Kidney tubule cell (primary cell): ENCODE data around the gene LENG1.

ENCODE experiments used
- DNase-seq: peaks from one replicate; pipeline ENCODE4 v3.0.0-alpha.2; 2018; ENCODE audit warnings: low spot score

LENG1 gene

DNA sequence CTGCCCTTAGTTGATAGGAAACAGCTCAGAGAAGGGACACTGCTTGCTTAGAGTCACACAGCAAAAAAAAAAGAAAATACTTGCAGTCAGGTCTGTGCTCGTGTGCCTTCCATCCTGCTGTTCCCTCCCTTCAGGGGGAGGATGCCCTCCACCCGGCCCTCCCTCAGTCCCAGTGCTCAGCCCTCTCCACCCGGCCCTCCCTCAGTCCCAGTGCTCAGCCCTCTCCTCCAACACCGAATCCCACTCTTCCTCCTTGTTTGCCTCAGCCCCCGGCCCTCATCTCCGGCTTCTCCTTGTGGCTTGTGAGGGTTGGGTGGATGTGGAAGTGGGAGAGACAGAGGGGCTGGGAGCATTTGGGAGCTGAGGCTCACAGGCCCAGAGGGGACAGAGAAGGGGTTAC lies 49.9 kb downstream of the LENG1 start:
- no peak for DNase-seq

- no peak for DNase-seq
Measured at GRCh38 chr19:54108496-54108895, 51.0 kb downstream of the LENG1 start.

DNA sequence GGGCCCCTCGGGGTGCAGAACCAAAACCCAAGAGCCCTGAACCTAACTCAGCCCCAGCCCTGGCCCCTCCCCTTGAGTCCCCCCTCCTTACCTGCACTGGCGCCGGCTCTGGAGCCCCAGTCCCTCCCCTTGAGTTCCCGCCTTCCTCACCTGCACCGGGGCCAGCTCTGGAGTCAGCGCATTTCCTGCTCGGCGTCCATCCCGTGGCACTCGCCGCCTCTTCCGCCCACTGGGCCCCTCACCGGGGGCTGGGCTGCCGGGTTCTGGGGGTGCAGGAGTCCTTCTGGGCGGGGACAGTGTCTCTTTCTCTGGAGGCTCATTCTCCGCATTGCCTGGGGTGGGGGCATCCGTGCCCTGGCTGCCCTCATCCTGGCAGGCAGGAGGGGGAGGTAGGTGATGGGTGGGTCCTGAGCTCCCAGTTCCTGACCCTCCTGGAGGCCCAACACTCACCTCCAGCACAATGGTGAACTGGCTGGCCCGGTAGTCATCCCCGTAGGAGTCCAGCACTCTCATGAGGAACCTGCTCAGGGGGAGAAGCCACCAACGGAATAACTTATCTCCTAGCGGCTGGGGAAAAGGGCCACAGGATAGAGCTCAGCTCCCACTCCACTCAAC lies 51.5 kb downstream of the LENG1 start:
- no peak for DNase-seq

DNA sequence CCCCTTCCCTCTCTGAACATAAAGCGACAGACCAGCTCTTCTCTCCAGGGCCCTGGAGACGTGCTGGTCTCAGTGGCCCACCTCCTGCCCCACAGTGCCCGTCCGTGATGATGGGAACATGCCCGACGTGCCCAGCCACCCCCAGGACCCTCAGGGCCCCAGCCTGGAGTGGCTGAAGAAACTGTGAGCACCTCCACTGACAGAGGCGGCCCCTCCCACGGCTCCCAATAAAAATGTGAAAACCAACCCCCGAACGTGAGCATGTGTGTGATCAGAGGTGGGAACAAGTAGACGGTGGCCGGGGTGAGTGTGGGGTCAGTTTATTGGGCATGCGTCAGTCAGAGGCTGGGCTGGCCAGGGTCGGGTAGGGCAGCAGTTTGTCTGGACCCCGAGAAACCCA lies 52.8 kb downstream of the LENG1 start:
- no peak for DNase-seq

- no peak for DNase-seq
Measured at GRCh38 chr19:54105796-54106195, 53.7 kb downstream of the LENG1 start.
